Hepatocyte (in vitro differentiated cells): ENCODE data around the gene COL17A1. TPM values are rescaled to one million over a fixed set of nuclear protein-coding genes. Genes with fewer than 3 reads are reported as not detected.

Source experiments
- microRNA counts: library from miRNA; unstranded; fragments of <30 nt; microRNA quantifications from one replicate; lab custom pipeline; 2017
- microRNA-seq: library from miRNA; unstranded; fragments of <30 nt; microRNA quantifications from one replicate; pipeline ENCODE4, GENCODE V29; 2017
- polyA plus RNA-seq: library from polyadenylated mRNA; unstranded; fragments of >200 nt; fragmentation: Nextera tagmentation; extraction: Ambion mirVana; gene quantifications from 2 replicates; pipeline ENCODE4 v1.2.1, GENCODE V29; 2016
- total RNA-seq: library from RNA; depleted of rRNA; stranded (reverse); fragments of >200 nt; gene quantifications from 2 replicates; pipeline ENCODE4 v1.2.3, GENCODE V29; 2014

COL17A1 gene
- total and polyA plus RNA-seq, 2 experiments from 2014 or later: 3.3 to 7.5 TPM

MicroRNAs within 50 kb of the gene (microRNA counts, 767-probe panel; counts per million panel counts)
- not detected for microRNA hsa-miR-936 (lab: Ali Mortazavi, UCI)

Small RNA genes lying within 50 kb of the gene (microRNA-seq; reads per million reads assigned to microRNA genes)
- not detected for gene MIR936

Other genes with a start within 250 kb of the COL17A1 start
- gene SH3PXD2A, start 230.3 kb downstream of the COL17A1 start, total RNA-seq: 10.6 and 13.6 TPM in 2 replicates
- 7.3 and 8.4 TPM in 2 replicates for gene SH3PXD2A, start 230.3 kb downstream of the COL17A1 start, polyA plus RNA-seq
- 20.2 and 26.8 TPM in 2 replicates for gene STN1, start 167.7 kb downstream of the COL17A1 start, total RNA-seq
- gene STN1, start 167.7 kb downstream of the COL17A1 start, polyA plus RNA-seq: 20.1 and 29.0 TPM in 2 replicates
- 35.6 and 43.6 TPM in 2 replicates for gene SLK, start 118.7 kb downstream of the COL17A1 start, total RNA-seq
- gene SLK, start 118.7 kb downstream of the COL17A1 start, polyA plus RNA-seq: 13.8 and 15.5 TPM in 2 replicates
- 7.1 and 7.3 TPM in 2 replicates for gene SFR1, start 36.3 kb upstream of the COL17A1 start, total RNA-seq
- 6.0 and 7.1 TPM in 2 replicates for gene SFR1, start 36.3 kb upstream of the COL17A1 start, polyA plus RNA-seq
- 0.83 and 1.6 TPM in 2 replicates for gene CFAP43, start 146.5 kb upstream of the COL17A1 start, total RNA-seq
- gene CFAP43, start 146.5 kb upstream of the COL17A1 start, polyA plus RNA-seq: 0.57 and 0.66 TPM in 2 replicates
- 216 and 220 TPM in 2 replicates for gene GSTO1, start 169.0 kb upstream of the COL17A1 start, total RNA-seq
- 292 and 328 TPM in 2 replicates for gene GSTO1, start 169.0 kb upstream of the COL17A1 start, polyA plus RNA-seq
- 2.5 and 2.7 TPM in 2 replicates for gene GSTO2, start 183.3 kb upstream of the COL17A1 start, total RNA-seq
- gene GSTO2, start 183.3 kb upstream of the COL17A1 start, polyA plus RNA-seq: 0.37 and 1.4 TPM in 2 replicates